Measurements from ENCODE around the gene PDZRN4.

PDZRN4 gene

DNA sequence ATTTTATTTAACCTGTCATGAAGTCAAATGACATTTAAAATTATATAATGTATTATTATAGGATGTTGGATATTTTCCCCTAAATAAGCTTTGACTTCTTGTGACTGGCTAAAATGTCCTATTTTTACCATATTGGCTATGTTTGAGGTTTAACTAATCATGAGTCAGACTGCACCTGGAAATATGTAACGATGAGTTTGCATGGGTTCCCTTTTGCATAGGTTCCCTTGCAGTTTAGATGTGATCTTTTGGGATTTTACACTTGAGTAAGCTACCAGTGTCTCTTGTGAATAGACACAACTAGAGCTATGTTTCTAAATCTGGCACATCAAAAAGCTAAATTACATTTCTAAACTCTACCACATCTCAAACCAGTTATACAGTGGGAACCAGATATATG lies 5.2 kb downstream of the PDZRN4 start:
- TF ChIP-seq, protein P1, sequence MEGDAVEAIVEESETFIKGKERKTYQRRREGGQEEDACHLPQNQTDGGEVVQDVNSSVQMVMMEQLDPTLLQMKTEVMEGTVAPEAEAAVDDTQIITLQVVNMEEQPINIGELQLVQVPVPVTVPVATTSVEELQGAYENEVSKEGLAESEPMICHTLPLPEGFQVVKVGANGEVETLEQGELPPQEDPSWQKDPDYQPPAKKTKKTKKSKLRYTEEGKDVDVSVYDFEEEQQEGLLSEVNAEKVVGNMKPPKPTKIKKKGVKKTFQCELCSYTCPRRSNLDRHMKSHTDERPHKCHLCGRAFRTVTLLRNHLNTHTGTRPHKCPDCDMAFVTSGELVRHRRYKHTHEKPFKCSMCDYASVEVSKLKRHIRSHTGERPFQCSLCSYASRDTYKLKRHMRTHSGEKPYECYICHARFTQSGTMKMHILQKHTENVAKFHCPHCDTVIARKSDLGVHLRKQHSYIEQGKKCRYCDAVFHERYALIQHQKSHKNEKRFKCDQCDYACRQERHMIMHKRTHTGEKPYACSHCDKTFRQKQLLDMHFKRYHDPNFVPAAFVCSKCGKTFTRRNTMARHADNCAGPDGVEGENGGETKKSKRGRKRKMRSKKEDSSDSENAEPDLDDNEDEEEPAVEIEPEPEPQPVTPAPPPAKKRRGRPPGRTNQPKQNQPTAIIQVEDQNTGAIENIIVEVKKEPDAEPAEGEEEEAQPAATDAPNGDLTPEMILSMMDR (IDR thresholded peaks at IDR 0.05; ENCODE audit: low read depth, low read length): no peak
- no peak for DNase-seq (ENCODE audit: extremely low read depth, low read depth)

DNA sequence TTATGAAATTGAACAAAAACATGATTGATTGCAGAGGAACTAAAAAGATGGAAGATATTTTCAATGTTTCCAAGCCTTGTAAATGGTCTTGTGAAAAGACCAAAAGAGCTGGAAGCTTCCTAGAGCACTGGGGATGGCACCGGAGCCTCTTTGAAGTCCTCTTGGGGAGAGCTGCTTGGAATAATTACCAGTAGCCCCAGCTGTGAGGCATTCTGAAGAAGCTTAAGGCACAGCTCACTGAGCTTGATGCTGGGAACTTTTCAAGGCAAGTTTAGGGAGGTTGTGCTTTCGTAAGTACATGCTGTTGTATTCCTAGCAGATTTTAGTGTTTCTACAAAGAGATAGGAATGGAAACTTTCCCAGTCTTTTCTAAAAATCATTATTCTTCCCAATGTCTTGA lies 13.9 kb downstream of the PDZRN4 start:
- no peak for DNase-seq (ENCODE audit: extremely low read depth, low read depth)
- TF ChIP-seq, protein P1 (IDR thresholded peaks at IDR 0.05; ENCODE audit: low read depth, low read length): no peak

GRCh38 chr12:41205070-41205709 lies 17.1 kb downstream of the PDZRN4 start:
- TF ChIP-seq, protein P1 (IDR thresholded peaks at IDR 0.05; ENCODE audit: low read depth, low read length): no peak
- no peak for DNase-seq (ENCODE audit: extremely low read depth, low read depth)

- TF ChIP-seq, protein P1 (IDR thresholded peaks at IDR 0.05; ENCODE audit: low read depth, low read length): no peak
- no peak for DNase-seq (ENCODE audit: extremely low read depth, low read depth)
These were observed 18.2 kb downstream of the PDZRN4 start for GRCh38 chr12:41206298-41206697.

DNA sequence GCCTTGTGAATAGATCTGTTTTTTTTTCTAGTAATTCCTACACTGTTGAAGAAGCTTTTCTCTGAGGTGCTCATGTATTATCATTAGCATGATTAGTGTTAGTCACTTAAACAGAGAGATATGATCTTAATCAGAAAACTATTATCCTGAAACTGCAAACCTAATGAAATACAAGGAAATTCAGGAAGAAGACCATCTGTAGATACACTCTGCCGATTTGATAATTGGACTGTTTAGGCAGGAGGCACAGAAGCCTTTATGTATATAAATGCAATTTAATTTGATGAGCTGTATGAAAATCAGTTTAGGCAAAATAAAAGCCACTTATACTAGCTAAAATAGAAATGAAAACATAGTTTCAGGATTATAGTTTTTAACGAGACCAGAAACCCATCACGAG lies 23.3 kb downstream of the PDZRN4 start:
- TF ChIP-seq, protein P1 (IDR thresholded peaks at IDR 0.05; ENCODE audit: low read depth, low read length): no peak
- no peak for DNase-seq (ENCODE audit: extremely low read depth, low read depth)

DNA sequence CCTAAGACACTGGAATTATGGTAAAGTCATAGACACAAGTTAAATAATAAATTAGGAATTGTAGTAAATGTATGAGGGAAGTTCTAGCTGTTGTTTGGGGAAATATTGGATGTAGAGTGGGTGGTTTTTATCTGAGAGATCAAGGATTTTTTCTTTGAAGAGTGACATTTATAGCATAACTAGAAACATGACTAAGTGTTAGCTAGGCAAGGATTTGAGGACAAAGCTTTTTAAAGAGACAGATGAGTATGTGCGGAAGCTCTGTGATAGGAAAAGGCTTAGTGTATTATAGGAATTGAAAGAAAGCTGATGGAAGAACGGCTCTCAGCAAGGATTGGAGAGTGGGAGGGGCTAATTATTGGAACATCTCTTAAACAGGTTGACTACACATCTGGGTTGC lies 24.5 kb downstream of the PDZRN4 start:
- no peak for DNase-seq (ENCODE audit: extremely low read depth, low read depth)
- TF ChIP-seq, protein P1 (IDR thresholded peaks at IDR 0.05; ENCODE audit: low read depth, low read length): no peak

- TF ChIP-seq, protein P1 (IDR thresholded peaks at IDR 0.05; ENCODE audit: low read depth, low read length): no peak
- DNase-seq (ENCODE audit: extremely low read depth, low read depth): no peak
These were observed 25.0 kb downstream of the PDZRN4 start for GRCh38 chr12:41213107-41213506.

All from AG09319 (cell line).